ENCODE measurements around the gene FXYD5. TPM values are rescaled to one million over a fixed set of nuclear protein-coding genes. Genes with fewer than 3 reads are reported as not detected.

Gene FXYD5
- total and polyA plus RNA-seq, 9 of the 15 experiments (the other 6 are each of a cell fraction or from before 2014, with no cell fraction given): 104 to 537 (median 174) TPM

- peak; percentile 48 for TF ChIP-seq REST (IDR thresholded peaks at IDR 0.05; ENCODE audit: borderline replicate concordance)
- TF ChIP-seq REST (CRISPR knock-in tag; IDR thresholded peaks at IDR 0.05; ENCODE audit: low read depth): 0 out of 2 replicates have a peak, but pooled peaks have one; percentile 42
- TF ChIP-seq ETV5 (CRISPR knock-in tag; IDR thresholded peaks at IDR 0.05; ENCODE audit: low read depth): no peak
- peak; percentile 91 for TF ChIP-seq ZNF3 (CRISPR knock-in tag; IDR thresholded peaks at IDR 0.05)
- TF ChIP-seq ZNF561 (CRISPR knock-in tag; conservative IDR thresholded peaks at IDR 0.05): peak; percentile 81; the same call in 1 of the 2 replicates
- 0 out of 2 replicates have a peak, but pooled peaks have one; percentile 18 for TF ChIP-seq ZFPM2 (CRISPR knock-in tag; IDR thresholded peaks at IDR 0.05)
- peak; percentile 84 for TF ChIP-seq NUFIP1 (IDR thresholded peaks at IDR 0.05; ENCODE audit: partially characterized antibody)
- no peak for TF ChIP-seq NONO (IDR thresholded peaks at IDR 0.05; ENCODE audit: low read depth in 2 of 2, low read length in 1 of 2)
- TF ChIP-seq ZNF609 (CRISPR knock-in tag; IDR thresholded peaks at IDR 0.05; ENCODE audit: borderline replicate concordance): no peak
- TF ChIP-seq ZBTB12 (CRISPR knock-in tag; IDR thresholded peaks at IDR 0.05): peak; percentile 73
- 0 out of 2 replicates have a peak, but pooled peaks have one; percentile 29 for TF ChIP-seq CBFA2T3 (IDR thresholded peaks at IDR 0.05)
- TF ChIP-seq PYGO2 (tag; IDR thresholded peaks at IDR 0.05): peak; percentile 95
- TF ChIP-seq PTRF (tag; IDR thresholded peaks at IDR 0.05): peak; percentile 94
Observed at GRCh38 chr19:35165200-35166058, 10.9 kb downstream of the FXYD5 start (continued).
